HG02798 (cell line): ENCODE results near the gene CXXC4.

Source experiments
- ATAC-seq: cut with Tn5 transposase; IDR thresholded peaks from one replicate; pipeline ENCODE4 v1.9.1; 2021; ENCODE audit warnings: mild to moderate bottlenecking; ENCODE audit not compliant: unreplicated experiment, poor library complexity

Gene CXXC4

GRCh38 chr4:104424989-104425388, 69.7 kb downstream of the CXXC4 start:
- no peak for ATAC-seq

- no peak for ATAC-seq
Observed at GRCh38 chr4:104424475-104424941, 70.2 kb downstream of the CXXC4 start.

GRCh38 chr4:104421566-104421965, 73.1 kb downstream of the CXXC4 start:
- ATAC-seq = no peak

DNA sequence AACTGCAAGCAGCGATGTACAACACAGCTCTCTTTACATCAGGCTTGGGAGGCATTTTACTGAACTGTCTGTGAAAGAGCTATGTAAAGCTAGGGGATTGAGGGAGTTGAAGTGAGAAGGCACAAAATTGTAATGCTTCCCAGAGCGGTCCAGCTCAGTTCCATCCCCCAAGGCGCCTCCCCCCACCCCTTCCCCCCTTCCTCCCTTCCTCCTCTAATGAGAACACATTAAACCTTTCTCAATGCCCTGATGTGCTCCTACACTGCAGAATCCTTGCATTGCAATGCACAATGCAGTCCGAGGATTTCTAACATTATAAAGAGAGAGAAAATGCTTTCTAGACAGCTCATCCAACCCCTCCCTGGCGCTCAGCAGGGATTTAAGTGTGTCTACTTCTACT, 73.9 kb downstream of the CXXC4 start:
- no peak for ATAC-seq
